H1 (cell line): ENCODE results near the gene ST6GALNAC3. TPM values are rescaled to one million over a fixed set of nuclear protein-coding genes. Genes with fewer than 3 reads are reported as not detected.

ENCODE experiments used
- polyA plus RNA-seq, 7 experiments: library from polyadenylated mRNA; depleted of rRNA in 3 of 7; stranded (reverse) in 5 of 7; unstranded in 2 of 7; fragments of >200 nt in 5 of 7; fragments of 200-250 nt in 2 of 7; gene quantifications; 1 replicate in 5 of 7; 2 replicates in 1 of 7; 4 replicates in 1 of 7; pipeline versions ENCODE4 v1.2.1 to v1.2.3, GENCODE V29; 2011 to 2013; ENCODE audit warnings: missing spikeins in 2 of 7, mixed read lengths in 2 of 7
- total RNA-seq: library from RNA; stranded (reverse); fragmentation: NEBNext Ultra II Directional; extraction: Animal tissue kit (Norgen Biotek cat#: 25700); gene quantifications from 2 replicates; pipeline ENCODE4 v1.2.1, GENCODE V29; 2021
- TF ChIP-seq, protein P1 (sequence below): IDR thresholded peaks from 2 replicates; pipeline ENCODE4 v1.6.1; 2012; ENCODE audit warnings: inconsistent platforms

The ST6GALNAC3 gene
- total and polyA plus RNA-seq, 2 of the 8 experiments (the other 6 are each of a cell fraction or from before 2014, with no cell fraction given), result 4.9 to 19.0 TPM

DNA sequence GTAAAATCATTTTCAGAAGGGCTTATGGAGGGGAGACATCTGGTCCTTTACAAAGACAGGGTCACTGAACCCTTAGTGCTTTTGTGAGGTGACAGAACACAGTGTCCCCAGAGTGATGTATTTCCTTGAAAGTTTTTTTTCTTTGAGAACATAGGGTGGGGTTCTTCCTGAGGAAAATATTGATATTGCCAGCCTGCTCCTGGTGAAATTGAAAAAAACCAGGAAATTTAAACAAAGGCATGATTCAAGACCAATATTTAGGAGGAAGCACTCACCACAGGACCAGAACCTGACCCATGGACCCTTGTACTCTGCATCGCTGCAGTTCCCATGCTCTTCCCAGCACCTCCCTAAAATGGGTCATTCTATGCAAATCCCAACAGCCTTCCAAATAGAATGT lies 63.7 kb downstream of the ST6GALNAC3 start (continued):
- TF ChIP-seq, protein P1, sequence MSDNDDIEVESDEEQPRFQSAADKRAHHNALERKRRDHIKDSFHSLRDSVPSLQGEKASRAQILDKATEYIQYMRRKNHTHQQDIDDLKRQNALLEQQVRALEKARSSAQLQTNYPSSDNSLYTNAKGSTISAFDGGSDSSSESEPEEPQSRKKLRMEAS, result no peak
